Neural cell (in vitro differentiated cells): ENCODE measurements around the gene TNFAIP1. TPM values are rescaled to one million over a fixed set of nuclear protein-coding genes. Genes with fewer than 3 reads are reported as not detected.
"Not testable (repeated sequence)": the region's sequence is repeated elsewhere in the genome, so short reads cannot be mapped to it uniquely, and the experiment has no call there.

ENCODE experiments used
- H2AFZ ChIP-seq: fragments of 200-600, 300-800 bp; sonication (generic), shearing (Covaris generic); 2 replicates; pipeline ENCODE4 v1.6.0; 2014; ENCODE audit warnings: low read depth, mild to moderate bottlenecking, antibody characterized with exemption, low read length, moderate library complexity
- H3F3A ChIP-seq: fragments of 200-600 bp; shearing (Covaris generic); 2 replicates; pipeline ENCODE4 v1.6.1; 2016; ENCODE audit warnings: mild to moderate bottlenecking, moderate library complexity, mixed read lengths, antibody characterized with exemption, low read length; ENCODE audit not compliant: insufficient read depth, poor library complexity, severe bottlenecking
- H3K27ac ChIP-seq: fragments of 200-600, 300-800 bp; sonication (generic), shearing (Covaris generic); 2 replicates; pipeline ENCODE4 v1.5.1; 2014; ENCODE audit warnings: mild to moderate bottlenecking, low read length, moderate library complexity
- H3K27me3 ChIP-seq: fragments of 300-800, 200-600 bp; sonication (generic), shearing (Covaris generic); 2 replicates; pipeline ENCODE4 v1.6.0; 2014; ENCODE audit warnings: mild to moderate bottlenecking, low read depth, low read length, moderate library complexity; ENCODE audit not compliant: insufficient read depth
- H3K36me3 ChIP-seq: fragments of 300-800, 200-600 bp; sonication (generic), shearing (Covaris generic); 2 replicates; pipeline ENCODE4 v1.5.1; 2014; ENCODE audit warnings: mild to moderate bottlenecking, antibody characterized with exemption, low read length, moderate library complexity; ENCODE audit not compliant: insufficient read depth
- H3K4me2 ChIP-seq: fragments of 300-800, 200-600 bp; sonication (generic), shearing (Covaris generic); 2 replicates; pipeline ENCODE4 v1.6.0; 2014; ENCODE audit warnings: mild to moderate bottlenecking, low read length
- H3K4me3 ChIP-seq: fragments of 300-800, 200-600 bp; sonication (generic), shearing (Covaris generic); 2 replicates; pipeline ENCODE4 v1.5.1; 2014; ENCODE audit warnings: mild to moderate bottlenecking, low read length, moderate library complexity
- H3K79me2 ChIP-seq: fragments of 200-600 bp; shearing (Covaris generic); replicated peaks from 2 replicates; pipeline ENCODE4 v1.6.0; 2014; ENCODE audit warnings: mild to moderate bottlenecking, low read length, moderate library complexity; ENCODE audit not compliant: insufficient read depth
- H3K9ac ChIP-seq: fragments of 300-800, 200-600 bp; sonication (generic), shearing (Covaris generic); 2 replicates; pipeline ENCODE4 v1.6.1; 2016; ENCODE audit warnings: mild to moderate bottlenecking, low read length, mixed read lengths
- H3K9me2 ChIP-seq: fragments of 200-600 bp; shearing (Covaris generic); 2 replicates; pipeline ENCODE4 v1.6.1; 2016; ENCODE audit warnings: mild to moderate bottlenecking, low read length, mixed read lengths; ENCODE audit not compliant: insufficient read depth
- H3K9me3 ChIP-seq: fragments of 200-600, 300-800 bp; sonication (generic), shearing (Covaris generic); 2 replicates; pipeline ENCODE4 v1.6.1; 2016; ENCODE audit warnings: mild to moderate bottlenecking, mixed run types, low read length, moderate library complexity, mixed read lengths
- H4K20me1 ChIP-seq: fragments of 200-600 bp; shearing (Covaris generic); 2 replicates; pipeline ENCODE4 v1.6.1; 2016; ENCODE audit warnings: mild to moderate bottlenecking, mixed run types; ENCODE audit not compliant: insufficient read depth
- CTCF ChIP-seq: fragments of 450-650 bp; IDR thresholded peaks from 2 replicates; pipeline ENCODE4 v1.5.1; 2014; ENCODE audit warnings: antibody characterized with exemption, mild to moderate bottlenecking, moderate library complexity; ENCODE audit not compliant: poor library complexity, severe bottlenecking
- EP300 ChIP-seq: fragments of 450-650 bp; conservative IDR thresholded peaks from 2 replicates; pipeline ENCODE4 v1.6.1; 2014; ENCODE audit warnings: antibody characterized with exemption, mild to moderate bottlenecking, moderate library complexity; ENCODE audit not compliant: poor library complexity, severe bottlenecking
- EZH2 ChIP-seq: fragments of 200-600, 300-800 bp; shearing (Covaris generic), sonication (generic); IDR thresholded peaks from 2 replicates; pipeline ENCODE4 v1.6.1; 2014; ENCODE audit warnings: antibody characterized with exemption, low read length, borderline replicate concordance, mild to moderate bottlenecking; ENCODE audit not compliant: insufficient read depth, poor library complexity, severe bottlenecking
- MXI1 ChIP-seq: fragments of 450-650 bp; conservative IDR thresholded peaks from 2 replicates; pipeline ENCODE4 v1.6.1; 2014; ENCODE audit warnings: antibody characterized with exemption, mild to moderate bottlenecking; ENCODE audit not compliant: poor library complexity, severe bottlenecking
- POLR2AphosphoS5 ChIP-seq: IDR thresholded peaks from 2 replicates; pipeline ENCODE4 v1.6.1; 2012
- RAD21 ChIP-seq: fragments of 450-650 bp; conservative IDR thresholded peaks from 2 replicates; pipeline ENCODE4 v1.6.1; 2014; ENCODE audit warnings: antibody characterized with exemption, mild to moderate bottlenecking, moderate library complexity
- REST ChIP-seq: IDR thresholded peaks from 2 replicates; pipeline ENCODE4 v1.6.1; 2012; ENCODE audit warnings: borderline replicate concordance
- SMC3 ChIP-seq: fragments of 450-650 bp; conservative IDR thresholded peaks from 2 replicates; pipeline ENCODE4 v1.6.1; 2014; ENCODE audit warnings: antibody characterized with exemption, mild to moderate bottlenecking, moderate library complexity; ENCODE audit not compliant: poor library complexity
- TAF1 ChIP-seq: IDR thresholded peaks from 2 replicates; pipeline ENCODE4 v1.6.1; 2012; ENCODE audit warnings: low read depth
- polyA plus RNA-seq: library from polyadenylated mRNA; depleted of rRNA; stranded (reverse); fragments of >200 nt; gene quantifications from 2 replicates; pipeline ENCODE4 v1.2.3, GENCODE V29; 2014

The TNFAIP1 gene
- polyA plus RNA-seq, 1 donor from 2014 or later = 40.8 TPM

GRCh38 chr17:28338056-28338768, 2.7 kb downstream of the TNFAIP1 start:
- Histone ChIP-seq H3K79me2 (peaks cover 42% of the 10 kb centered on the region), H3K9me2 (no peaks in the 10 kb centered on the region), H4K20me1 (no peaks in the 10 kb centered on the region), H3K9me3 (no peaks in the 10 kb centered on the region), H3K9ac (no peak overlapping the region), H3K36me3 (no peaks in the 10 kb centered on the region), H3K4me3 (no peak overlapping the region), H3F3A (no peaks in the 10 kb centered on the region), H3K27ac (no peak overlapping the region), H2AFZ (no peak overlapping the region), H3K27me3 (no peaks in the 10 kb centered on the region), H3K4me2 (no peak overlapping the region)
- TF ChIP-seq TAF1 (no peak), EP300 (no peak), POLR2AphosphoS5 (no peak), SMC3 (no peak), EZH2 (no peak), REST (no peak), RAD21 (no peak), CTCF (no peak)

GRCh38 chr17:28338769-28339212, 3.2 kb downstream of the TNFAIP1 start:
- H3K4me3 ChIP-seq, H3K9me3 ChIP-seq, H3K9ac ChIP-seq, H3K4me2 ChIP-seq, H3K36me3 ChIP-seq, H3K9me2 ChIP-seq, H4K20me1 ChIP-seq, H2AFZ ChIP-seq, H3F3A ChIP-seq, H3K27ac ChIP-seq, H3K27me3 ChIP-seq: not testable (repeated sequence)
- H3K79me2 ChIP-seq = peaks cover 37% of the 10 kb centered on the region

- peaks cover 2% of the 10 kb centered on the region for H3K36me3 ChIP-seq
- H3K4me2 ChIP-seq = no peak overlapping the region
Observed at GRCh38 chr17:28339431-28339830, 3.9 kb downstream of the TNFAIP1 start.

More at GRCh38 chr17:28339431-28339830, 3.9 kb downstream of the TNFAIP1 start:
- peaks cover 30% of the 10 kb centered on the region for H3K79me2 ChIP-seq
- H3F3A ChIP-seq = no peaks in the 10 kb centered on the region
- no peaks in the 10 kb centered on the region for H3K27me3 ChIP-seq
- no peaks in the 10 kb centered on the region for H3K9me2 ChIP-seq
- no peaks in the 10 kb centered on the region for H4K20me1 ChIP-seq
- TF ChIP-seq SMC3 = no peak
- TF ChIP-seq CTCF = no peak
- TF ChIP-seq MXI1 = no peak
- TF ChIP-seq EP300 = no peak
- no peak for TF ChIP-seq POLR2AphosphoS5
- TF ChIP-seq TAF1 = no peak
- no peak for TF ChIP-seq EZH2
- TF ChIP-seq REST = no peak
- TF ChIP-seq RAD21 = no peak
- H2AFZ ChIP-seq = no peak overlapping the region
- H3K4me3 ChIP-seq = no peak overlapping the region
- H3K9me3 ChIP-seq = no peaks in the 10 kb centered on the region
- no peak overlapping the region for H3K9ac ChIP-seq
- H3K27ac ChIP-seq = no peak overlapping the region
